H1 (cell line): ENCODE measurements around the gene KHDRBS2. TPM values are rescaled to one million over a fixed set of nuclear protein-coding genes. Genes with fewer than 3 reads are reported as not detected.

Source experiments
- CTCF ChIA-PET: fragments of 300-600 bp; sonication (Branson Sonifier 250); formaldehyde crosslinking; loops from one replicate; lab custom pipeline; 2021; ENCODE audit not compliant: partially characterized antibody; lab: Charles Lee
- POLR2A ChIA-PET: fragments of 300-600 bp; sonication (Branson Sonifier 250); formaldehyde crosslinking; loops from one replicate; lab custom pipeline; 2021; ENCODE audit warnings: inconsistent platforms; ENCODE audit not compliant: partially characterized antibody; lab: Charles Lee
- DNase-seq, 2 experiments: peaks; one replicate each; pipeline versions ENCODE4 v3.0.0 to v3.0.0-alpha.2; 2010 to 2022; ENCODE audit warnings: low spot score in 2 of 2, low read depth in 1 of 2, mixed read lengths in 1 of 2
- FAIRE-seq: peaks from 2 replicates; lab custom pipeline; 2011; peaks lifted over from hg19 to GRCh38; lab: Jason Lieb, UNC
- H2AFZ ChIP-seq: 2 replicates; pipeline ENCODE4 v1.8.1; 2012; ENCODE audit warnings: low read length, inconsistent platforms
- H2AK5ac ChIP-seq: 2 replicates; pipeline ENCODE4 v1.6.1; 2013; ENCODE audit warnings: low read depth, low read length
- H2BK120ac ChIP-seq: replicated peaks from 2 replicates; pipeline ENCODE3; 2013; ENCODE audit warnings: low read depth, low read length, inconsistent platforms
- H2BK12ac ChIP-seq: 2 replicates; pipeline ENCODE4 v1.6.1; 2013; ENCODE audit warnings: low read depth, low read length
- H2BK15ac ChIP-seq: 2 replicates; pipeline ENCODE4 v1.6.1; 2013; ENCODE audit warnings: low read length
- H2BK20ac ChIP-seq: 2 replicates; pipeline ENCODE4 v1.6.1; 2013; ENCODE audit warnings: low read length
- H2BK5ac ChIP-seq: 2 replicates; pipeline ENCODE4 v1.6.1; 2013; ENCODE audit warnings: low read depth, low read length
- H3K14ac ChIP-seq: 2 replicates; pipeline ENCODE4 v1.6.1; 2013; ENCODE audit warnings: inconsistent platforms; ENCODE audit not compliant: insufficient read length
- H3K18ac ChIP-seq: 2 replicates; pipeline ENCODE4 v1.6.1; 2013; ENCODE audit warnings: low read length; ENCODE audit errors: extremely low read depth
- H3K23ac ChIP-seq: 2 replicates; pipeline ENCODE4 v1.6.1; 2013; ENCODE audit warnings: inconsistent platforms; ENCODE audit not compliant: insufficient read length
- H3K23me2 ChIP-seq: 2 replicates; pipeline ENCODE4 v1.6.1; 2013; ENCODE audit warnings: low read depth, low read length
- H3K27ac ChIP-seq: 2 replicates; pipeline ENCODE4 v1.6.1; 2011; ENCODE audit warnings: low read depth, low read length, inconsistent platforms
- H3K27me3 ChIP-seq, 4 experiments: replicated peaks in 1 of 4; 1 replicate in 1 of 4; 2 replicates in 3 of 4; pipeline versions ENCODE4 v1.6.1 to v1.8.1; 2011 to 2013; ENCODE audit warnings: low read length in 3 of 4, mild to moderate bottlenecking in 3 of 4, inconsistent platforms in 2 of 4, mixed read lengths in 2 of 4, moderate library complexity in 1 of 4; ENCODE audit not compliant: control insufficient read depth in 3 of 4, insufficient read depth in 3 of 4; ENCODE audit errors: extremely low read depth in 1 of 4
- H3K36me3 ChIP-seq, 4 experiments: 2 replicates each; pipeline versions ENCODE4 v1.6.1 to v1.8.1; 2011 to 2013; ENCODE audit warnings: mild to moderate bottlenecking in 4 of 4, low read length in 3 of 4, moderate library complexity in 2 of 4, control low read depth in 1 of 4, inconsistent platforms in 1 of 4; ENCODE audit not compliant: insufficient read depth in 4 of 4, control insufficient read depth in 2 of 4
- H3K4ac ChIP-seq: replicated peaks from 2 replicates; pipeline ENCODE3; 2013; ENCODE audit warnings: low read length, low read depth, mixed read lengths, inconsistent platforms; ENCODE audit not compliant: insufficient read length
- H3K4me1 ChIP-seq, 4 experiments: replicated peaks in 1 of 4; 1 replicate in 1 of 4; 2 replicates in 3 of 4; pipeline versions ENCODE4 v1.6.1 to v1.8.1; 2011 to 2013; ENCODE audit warnings: low read length in 3 of 4, inconsistent platforms in 2 of 4, mixed read lengths in 1 of 4; ENCODE audit not compliant: insufficient read depth in 4 of 4, control insufficient read depth in 3 of 4
- H3K4me2 ChIP-seq, 2 experiments: 2 replicates each; pipeline versions ENCODE4 v1.6.1 to v1.8.1; 2011 to 2013; ENCODE audit warnings: low read depth in 2 of 2, low read length in 2 of 2, control low read depth in 1 of 2, inconsistent platforms in 1 of 2, mild to moderate bottlenecking in 1 of 2; ENCODE audit not compliant: insufficient read depth in 1 of 2
- H3K4me3 ChIP-seq, 4 experiments: fragments of 200-600, 300-600 bp in 1 of 4; sonication (generic), shearing (Covaris generic), sonication (Bioruptor Twin) in 1 of 4; 2 replicates each; pipeline versions ENCODE4 v1.5.1 to v1.8.1; 2011 to 2016; ENCODE audit warnings: low read length in 4 of 4, low read depth in 3 of 4, control low read depth in 2 of 4, inconsistent platforms in 2 of 4, mild to moderate bottlenecking in 2 of 4, mixed read lengths in 1 of 4, moderate library complexity in 1 of 4; ENCODE audit not compliant: insufficient read depth in 2 of 4; ENCODE audit errors: extremely low read depth in 1 of 4
- H3K56ac ChIP-seq: replicated peaks from 2 replicates; pipeline ENCODE3; 2013; ENCODE audit warnings: low read depth, mild to moderate bottlenecking, mixed read lengths, low read length, inconsistent platforms; ENCODE audit not compliant: insufficient read length
- H3K79me1 ChIP-seq: 2 replicates; pipeline ENCODE4 v1.6.1; 2013; ENCODE audit warnings: low read depth, low read length, control low read depth
- H3K79me2 ChIP-seq, 2 experiments: 2 replicates each; pipeline versions ENCODE4 v1.6.1 to v1.8.1; 2012 to 2013; ENCODE audit warnings: low read length in 2 of 2, mild to moderate bottlenecking in 2 of 2, inconsistent platforms in 1 of 2; ENCODE audit not compliant: insufficient read depth in 2 of 2, control insufficient read depth in 1 of 2
- H3K9ac ChIP-seq, 4 experiments: replicated peaks in 1 of 4; 1 replicate in 1 of 4; 2 replicates in 3 of 4; pipeline versions ENCODE4 v1.6.1 to v1.8.1; 2011 to 2013; ENCODE audit warnings: low read depth in 3 of 4, low read length in 3 of 4, control low read depth in 2 of 4, mild to moderate bottlenecking in 2 of 4, moderate library complexity in 2 of 4, inconsistent platforms in 1 of 4; ENCODE audit errors: extremely low read depth in 1 of 4
- H3K9me3 ChIP-seq, 2 experiments: 2 replicates each; pipeline versions ENCODE4 v1.6.1 to v1.8.1; 2012 to 2013; ENCODE audit warnings: mild to moderate bottlenecking in 2 of 2, moderate library complexity in 2 of 2, control low read depth in 1 of 2, inconsistent platforms in 1 of 2, low read depth in 1 of 2, low read length in 1 of 2, mixed read lengths in 1 of 2; ENCODE audit not compliant: insufficient read depth in 2 of 2
- H4K20me1 ChIP-seq, 2 experiments: replicated peaks in 1 of 2; 2 replicates each; pipeline versions ENCODE3 to v1.8.1; 2011 to 2013; ENCODE audit warnings: inconsistent platforms in 2 of 2, low read length in 2 of 2, mild to moderate bottlenecking in 1 of 2; ENCODE audit not compliant: insufficient read depth in 2 of 2, control insufficient read depth in 1 of 2
- H4K5ac ChIP-seq: 2 replicates; pipeline ENCODE4 v1.6.1; 2013; ENCODE audit warnings: low read length, low read depth, mixed read lengths, inconsistent platforms; ENCODE audit not compliant: insufficient read length
- H4K8ac ChIP-seq: 2 replicates; pipeline ENCODE4 v1.8.0; 2013; ENCODE audit warnings: mild to moderate bottlenecking, moderate library complexity, low read length, inconsistent platforms; ENCODE audit not compliant: insufficient read depth; ENCODE audit errors: extremely low read depth
- H4K91ac ChIP-seq: replicated peaks from 2 replicates; pipeline ENCODE3; 2013; ENCODE audit warnings: low read length, mixed read lengths, inconsistent platforms; ENCODE audit not compliant: insufficient read length
- CBX5 ChIP-seq: fragments of 300-800, 300-1000 bp; sonication (generic); IDR thresholded peaks from 2 replicates; pipeline ENCODE4 v1.7.1; 2016; ENCODE audit warnings: antibody characterized with exemption, low read length, low read depth
- EGR1 ChIP-seq: IDR thresholded peaks from 2 replicates; pipeline ENCODE4 v1.6.1; 2011; ENCODE audit warnings: low read depth, low read length, borderline replicate concordance
- GTF2F1 ChIP-seq: IDR thresholded peaks from 2 replicates; pipeline ENCODE4 v1.6.1; 2012; ENCODE audit warnings: low read depth, low read length, improper control_type of control experiment, borderline replicate concordance
- NANOG ChIP-seq: IDR thresholded peaks from 2 replicates; pipeline ENCODE4 v1.6.1; 2011; ENCODE audit warnings: low read length, low read depth, mild to moderate bottlenecking, inconsistent platforms; ENCODE audit not compliant: insufficient read depth, poor library complexity, severe bottlenecking
- RXRA ChIP-seq: IDR thresholded peaks from 2 replicates; pipeline ENCODE4 v1.6.1; 2011; ENCODE audit warnings: low read depth, mild to moderate bottlenecking, low read length, moderate library complexity; ENCODE audit not compliant: insufficient read depth
- SAP30 ChIP-seq: fragments of 300-600 bp; sonication (generic); IDR thresholded peaks from 2 replicates; pipeline ENCODE4 v1.7.1; 2012; ENCODE audit warnings: low read length, moderate library complexity, mild to moderate bottlenecking, inconsistent platforms; ENCODE audit not compliant: insufficient read depth, insufficient replicate concordance
- TBP ChIP-seq: IDR thresholded peaks from 2 replicates; pipeline ENCODE4 v1.6.1; 2011; ENCODE audit warnings: low read depth, low read length, improper control_type of control experiment
- polyA plus RNA-seq, 7 experiments: library from polyadenylated mRNA; depleted of rRNA in 3 of 7; stranded (reverse) in 5 of 7; unstranded in 2 of 7; fragments of >200 nt in 5 of 7; fragments of 200-250 nt in 2 of 7; gene quantifications; 1 replicate in 5 of 7; 2 replicates in 1 of 7; 4 replicates in 1 of 7; pipeline versions ENCODE4 v1.2.1 to v1.2.3, GENCODE V29; 2011 to 2013; ENCODE audit warnings: missing spikeins in 2 of 7, mixed read lengths in 2 of 7
- total RNA-seq: library from RNA; stranded (reverse); fragmentation: NEBNext Ultra II Directional; extraction: Animal tissue kit (Norgen Biotek cat#: 25700); gene quantifications from 2 replicates; pipeline ENCODE4 v1.2.1, GENCODE V29; 2021

The KHDRBS2 gene
- total and polyA plus RNA-seq, 2 of the 8 experiments (the other 6 are each of a cell fraction or from before 2014, with no cell fraction given), result 5.2 to 7.7 TPM

GRCh38 chr6:62043084-62043483 lies 242.9 kb downstream of the KHDRBS2 start:
- Histone ChIP-seq H3K4ac (no peak overlapping the region), H3K56ac (no peak overlapping the region), H2BK120ac (no peak overlapping the region), H2BK12ac (no peak overlapping the region), H2BK5ac (no peak overlapping the region), H3K18ac (no peak overlapping the region), H4K8ac (no peak overlapping the region), H2AFZ (no peak overlapping the region), H3K27ac (no peak overlapping the region), H3K14ac (no peak overlapping the region), H3K4me1 (0 out of 7 replicates have a peak, but pooled peaks cover 0 to 4% (median 0%) of the 10 kb centered on the region in 4 experiments), H3K79me2 (no peaks in the 10 kb centered on the region), H3K79me1 (no peaks in the 10 kb centered on the region), H3K36me3 (peaks cover 0 to 2% (median 0%) of the 10 kb centered on the region in 4 experiments; a peak in 2 of 8 replicates), H3K23ac (no peak overlapping the region), H4K20me1 (no peaks in the 10 kb centered on the region), H3K4me2 (no peak overlapping the region), H2BK20ac (no peak overlapping the region), H4K5ac (no peak overlapping the region), H2BK15ac (no peak overlapping the region), H3K23me2 (no peaks in the 10 kb centered on the region), H3K9ac (no peak overlapping the region), H3K27me3 (no peaks in the 10 kb centered on the region), H4K91ac (no peak overlapping the region), H3K9me3 (no peaks in the 10 kb centered on the region), H2AK5ac (no peak overlapping the region), H3K4me3 (no peak overlapping the region)
- TF ChIP-seq CBX5, result no peak
- TF ChIP-seq GTF2F1, result no peak
- no peak for TF ChIP-seq NANOG
- no peak for TF ChIP-seq SAP30
- no peak for TF ChIP-seq EGR1
- TF ChIP-seq TBP, result no peak
- no peak for TF ChIP-seq RXRA
- CTCF ChIA-PET, result interaction anchor here (0.6 kb wide), 1 partner anchor 27 kb away, joined by 4 read pairs; no protein-coding TSS in a partner anchor
- FAIRE-seq (no peak), DNase-seq (no peak)
- POLR2A ChIA-PET, result no interaction called here
